K562 (cell line): ENCODE data around the gene POLR1A. TPM values are rescaled to one million over a fixed set of nuclear protein-coding genes. Genes with fewer than 3 reads are reported as not detected.

Source experiments
- ATAC-seq: fragments of 200-7000 bp; cut with Tn5 transposase; 3 replicates; pipeline ENCODE4 v1.9.1; 2020; ENCODE audit warnings: moderate library complexity
- BruUV-seq: library from RNA; stranded (reverse); fragments of 400-500 nt; replicated peaks from 2 replicates; lab custom pipeline; 2021; lab: Mats Ljungman, UMichigan
- CTCF ChIA-PET: fragments of 300-600 bp; formaldehyde crosslinking; extraction: SDS; loops from one replicate; lab custom pipeline; 2021; ENCODE audit warnings: low intra/inter-chr PET ratio; lab: Yijun Ruan, JAX
- POLR2A ChIA-PET: fragments of 300-600, 350-650 bp; sonication (Branson Sonifier 250); formaldehyde crosslinking; extraction: SDS; loops from one replicate; lab custom pipeline; 2021; ENCODE audit warnings: antibody characterized with exemption, inconsistent platforms; lab: Yijun Ruan, JAX
- DNase-seq, 4 experiments: peaks; one replicate each; pipeline versions ENCODE4 v3.0.0 to v3.0.0-alpha.2; 2011 to 2018; ENCODE audit warnings: low spot score in 3 of 4, mixed read lengths in 3 of 4; ENCODE audit errors: extremely low read depth in 1 of 4
- FAIRE-seq: peaks from 2 replicates; lab custom pipeline; 2011; peaks lifted over from hg19 to GRCh38; lab: Jason Lieb, UNC
- H2AFZ ChIP-seq: 2 replicates; pipeline ENCODE4 v1.6.0; 2011; ENCODE audit warnings: low read depth, low read length, control low read depth, inconsistent platforms
- H3K27ac ChIP-seq: fragments of 200-600 bp; 3 replicates; pipeline ENCODE4 v1.8.0; 2011; ENCODE audit warnings: low read depth, mild to moderate bottlenecking, control low read depth, inconsistent platforms, low read length, moderate library complexity, mixed read lengths; ENCODE audit errors: extremely low read depth
- H3K27me3 ChIP-seq, 2 experiments: fragments of 300-600 bp in 1 of 2; 2 replicates in 1 of 2; 3 replicates in 1 of 2; pipeline versions ENCODE4 v1.6.0 to v1.8.0; 2011; ENCODE audit warnings: inconsistent platforms in 2 of 2, low read length in 2 of 2, mild to moderate bottlenecking in 1 of 2, mixed read lengths in 1 of 2, moderate library complexity in 1 of 2; ENCODE audit not compliant: control insufficient read depth in 2 of 2, insufficient read depth in 2 of 2
- H3K36me3 ChIP-seq: fragments of 300-600 bp; 3 replicates; pipeline ENCODE4 v1.8.0; 2011; ENCODE audit warnings: mild to moderate bottlenecking, low read length, inconsistent platforms; ENCODE audit not compliant: control insufficient read depth, insufficient read depth
- H3K4me1 ChIP-seq, 2 experiments: fragments of 200-600 bp in 1 of 2; replicated peaks in 1 of 2; 2 replicates in 1 of 2; 3 replicates in 1 of 2; pipeline versions ENCODE4 v1.5.1 to v1.8.0; 2011; ENCODE audit warnings: inconsistent platforms in 2 of 2, low read length in 2 of 2, mild to moderate bottlenecking in 1 of 2, mixed read lengths in 1 of 2, moderate library complexity in 1 of 2; ENCODE audit not compliant: control insufficient read depth in 2 of 2, insufficient read depth in 2 of 2
- H3K4me2 ChIP-seq: 2 replicates; pipeline ENCODE4 v1.6.1; 2011; ENCODE audit warnings: low read length, control low read depth, inconsistent platforms, mixed read lengths; ENCODE audit not compliant: insufficient read depth
- H3K4me3 ChIP-seq: fragments of 200-600 bp; sonication (generic), shearing (Covaris generic); 2 replicates; pipeline ENCODE4 v1.5.1; 2016; ENCODE audit warnings: control low read depth, inconsistent platforms
- H3K79me2 ChIP-seq: fragments of 200-600 bp; 3 replicates; pipeline ENCODE4 v1.8.0; 2011; ENCODE audit warnings: low read length, inconsistent platforms; ENCODE audit not compliant: control insufficient read depth, insufficient read depth
- H3K9ac ChIP-seq, 2 experiments: 2 replicates each; pipeline versions ENCODE4 v1.6.0 to v1.6.1; 2011; ENCODE audit warnings: low read depth in 2 of 2, low read length in 2 of 2, control low read depth in 1 of 2, inconsistent platforms in 1 of 2, mild to moderate bottlenecking in 1 of 2, mixed read lengths in 1 of 2; ENCODE audit not compliant: insufficient read depth in 1 of 2
- H3K9me1 ChIP-seq: one replicate; pipeline ENCODE4 v1.6.0; 2011; ENCODE audit warnings: inconsistent platforms, mild to moderate bottlenecking, low read length, moderate library complexity; ENCODE audit not compliant: control insufficient read depth, insufficient read depth
- H3K9me3 ChIP-seq: replicated peaks from 2 replicates; pipeline ENCODE4 v1.5.1; 2011; ENCODE audit warnings: low read depth, low read length, inconsistent platforms; ENCODE audit not compliant: control insufficient read depth, insufficient read depth
- H4K20me1 ChIP-seq: replicated peaks from 2 replicates; pipeline ENCODE4 v1.6.1; 2011; ENCODE audit warnings: low read length, inconsistent platforms, mixed read lengths; ENCODE audit not compliant: control insufficient read depth, insufficient read depth
- BCOR ChIP-seq: fragments of 450-650 bp; IDR thresholded peaks from 2 replicates; pipeline ENCODE4 v1.6.1; 2016
- CTBP1 ChIP-seq: fragments of 450-650 bp; IDR thresholded peaks from 2 replicates; pipeline ENCODE4 v1.6.1; 2016; ENCODE audit warnings: borderline replicate concordance
- DNMT1 ChIP-seq: fragments of 450-650 bp; IDR thresholded peaks from 2 replicates; pipeline ENCODE4 v1.6.1; 2016; ENCODE audit warnings: antibody characterized with exemption, mild to moderate bottlenecking
- ETV5 ChIP-seq: sonication (generic); formaldehyde crosslinking; IDR thresholded peaks from 2 replicates; pipeline ENCODE4 v1.4.0; 2020; ENCODE audit warnings: low read depth, mild to moderate bottlenecking, missing genetic modification reagents
- HDAC3 ChIP-seq: fragments of 450-650 bp; IDR thresholded peaks from 2 replicates; pipeline ENCODE4 v1.6.1; 2018; ENCODE audit warnings: borderline replicate concordance, mild to moderate bottlenecking, moderate library complexity; ENCODE audit not compliant: partially characterized antibody
- HMGN3 ChIP-seq: IDR thresholded peaks from 2 replicates; pipeline ENCODE4 v1.6.1; 2011; ENCODE audit warnings: borderline replicate concordance, low read depth, mild to moderate bottlenecking, mixed read lengths, low read length; ENCODE audit not compliant: insufficient read length; ENCODE audit errors: extremely low read depth
- MTA3 ChIP-seq: fragments of 450-650 bp; formaldehyde crosslinking; IDR thresholded peaks from 2 replicates; pipeline ENCODE4 v1.6.1; 2017; ENCODE audit warnings: mild to moderate bottlenecking, borderline replicate concordance
- NR2C2 ChIP-seq, 2 experiments: fragments of 200-800 bp in 1 of 2; sonication (Bioruptor generic) in 1 of 2; sonication (generic) in 1 of 2; formaldehyde crosslinking in 1 of 2; IDR thresholded peaks; 2 replicates each; pipeline versions ENCODE4 v1.6.1 to v1.8.0; 2016 to 2022; ENCODE audit warnings: mild to moderate bottlenecking in 1 of 2, missing compliant biosample characterization in 1 of 2, missing genetic modification characterization in 1 of 2, missing genetic modification reagents in 1 of 2
- PHF8 ChIP-seq: fragments of 200-600 bp; sonication (generic); IDR thresholded peaks from 2 replicates; pipeline ENCODE4 v1.6.1; 2012; ENCODE audit warnings: mixed run types, mild to moderate bottlenecking, inconsistent platforms, low read length, moderate library complexity, borderline replicate concordance
- POLR2G ChIP-seq: fragments of 200-400 bp; formaldehyde crosslinking; IDR thresholded peaks from 2 replicates; pipeline ENCODE4 v1.6.1; 2017; ENCODE audit warnings: low read depth, mild to moderate bottlenecking, antibody characterized with exemption, low read length, moderate library complexity
- RBFOX2 ChIP-seq: fragments of 200-400 bp; formaldehyde crosslinking; IDR thresholded peaks from 2 replicates; pipeline ENCODE4 v1.6.1; 2017; ENCODE audit warnings: low read depth, mild to moderate bottlenecking, low read length, moderate library complexity
- SMAD1 ChIP-seq: fragments of 150-350 bp; IDR thresholded peaks from 2 replicates; pipeline ENCODE4 v1.6.1; 2014; ENCODE audit warnings: low read length, low read depth; ENCODE audit not compliant: partially characterized antibody
- TEAD4 ChIP-seq, 2 experiments: sonication (generic) in 1 of 2; formaldehyde crosslinking in 1 of 2; IDR thresholded peaks; 2 replicates each; pipeline versions ENCODE4 v1.6.1 to v1.8.0; 2012 to 2022; ENCODE audit warnings: borderline replicate concordance in 1 of 2, inconsistent platforms in 1 of 2, low read length in 1 of 2, mild to moderate bottlenecking in 1 of 2, missing genetic modification reagents in 1 of 2
- TOE1 ChIP-seq, 2 experiments: fragments of 450-650 bp in 1 of 2; sonication (generic) in 1 of 2; formaldehyde crosslinking in 1 of 2; IDR thresholded peaks; 2 replicates each; pipeline versions ENCODE4 v1.7.1 to v1.8.0; 2016 to 2022; ENCODE audit warnings: borderline replicate concordance in 2 of 2, mild to moderate bottlenecking in 2 of 2, antibody characterized with exemption in 1 of 2, inconsistent platforms in 1 of 2, low read depth in 1 of 2, missing genetic modification reagents in 1 of 2, moderate library complexity in 1 of 2
- ZFP1 ChIP-seq: fragments of 450-650 bp; formaldehyde crosslinking; IDR thresholded peaks from 2 replicates; pipeline ENCODE4 v1.4.0; 2020; ENCODE audit warnings: mild to moderate bottlenecking, mixed read lengths
- ZNF224 ChIP-seq: sonication (generic); formaldehyde crosslinking; IDR thresholded peaks from 2 replicates; pipeline ENCODE4 v1.8.0; 2022; ENCODE audit warnings: mild to moderate bottlenecking, missing genetic modification reagents
- WGBS: fragments of 100-300 bp; shearing (Covaris generic); methylation state at CpG from one replicate; pipeline ENCODE4 v1.1.6; 2016; ENCODE audit warnings: low coverage, mixed read lengths; ENCODE audit not compliant: insufficient coverage; ENCODE audit errors: missing lambda C conversion rate; 5-methylcytosine and 5-hydroxymethylcytosine counted together
- in situ Hi-C: fragments of 300-500 bp; cut with MboI; formaldehyde crosslinking; loops from 4 replicates; pipeline ENCODE4 v1.15.0; 2018; ENCODE audit warnings: inconsistent platforms, mixed read lengths
- intact Hi-C: fragments of 100-400 bp; cut with micrococcal nuclease; formaldehyde crosslinking; loops from 2 replicates; pipeline ENCODE4 v1.14.2; 2022
- polyA plus RNA-seq, 8 experiments: library from polyadenylated mRNA; depleted of rRNA in 4 of 8; stranded (reverse) in 5 of 8; unstranded in 3 of 8; fragments of >200 nt; fragmentation: Nextera tagmentation in 2 of 8; fragmentation: Illumina TruSeq in 1 of 8; extraction: Ambion mirVana in 2 of 8; extraction: Trizol in 1 of 8; gene quantifications; 2 replicates each; pipeline versions ENCODE4 v1.2.1 to v1.2.3, GENCODE V29; 2011 to 2014; ENCODE audit warnings: inconsistent platforms in 1 of 8, missing spikeins in 1 of 8
- total RNA-seq, 7 experiments: library from RNA; depleted of rRNA in 6 of 7; stranded (reverse); fragments of >200 nt in 6 of 7; fragmentation: Illumina TruSeq in 2 of 7; extraction: Trizol in 2 of 7; gene quantifications; 2 replicates each; pipeline versions ENCODE4 v1.2.1 to v1.2.3, GENCODE V29; 2011 to 2021; ENCODE audit warnings: low replicate concordance in 1 of 7
- TF ChIP-seq, protein P1 (sequence below): fragments of 450-650 bp; formaldehyde crosslinking; IDR thresholded peaks from 2 replicates; pipeline ENCODE4 v1.4.0; 2020; ENCODE audit warnings: mild to moderate bottlenecking, moderate library complexity

The POLR1A gene
- total and polyA plus RNA-seq, 9 of the 15 experiments (the other 6 are each of a cell fraction or from before 2014, with no cell fraction given): 3.0 to 72.1 (median 21.8) TPM

DNA sequence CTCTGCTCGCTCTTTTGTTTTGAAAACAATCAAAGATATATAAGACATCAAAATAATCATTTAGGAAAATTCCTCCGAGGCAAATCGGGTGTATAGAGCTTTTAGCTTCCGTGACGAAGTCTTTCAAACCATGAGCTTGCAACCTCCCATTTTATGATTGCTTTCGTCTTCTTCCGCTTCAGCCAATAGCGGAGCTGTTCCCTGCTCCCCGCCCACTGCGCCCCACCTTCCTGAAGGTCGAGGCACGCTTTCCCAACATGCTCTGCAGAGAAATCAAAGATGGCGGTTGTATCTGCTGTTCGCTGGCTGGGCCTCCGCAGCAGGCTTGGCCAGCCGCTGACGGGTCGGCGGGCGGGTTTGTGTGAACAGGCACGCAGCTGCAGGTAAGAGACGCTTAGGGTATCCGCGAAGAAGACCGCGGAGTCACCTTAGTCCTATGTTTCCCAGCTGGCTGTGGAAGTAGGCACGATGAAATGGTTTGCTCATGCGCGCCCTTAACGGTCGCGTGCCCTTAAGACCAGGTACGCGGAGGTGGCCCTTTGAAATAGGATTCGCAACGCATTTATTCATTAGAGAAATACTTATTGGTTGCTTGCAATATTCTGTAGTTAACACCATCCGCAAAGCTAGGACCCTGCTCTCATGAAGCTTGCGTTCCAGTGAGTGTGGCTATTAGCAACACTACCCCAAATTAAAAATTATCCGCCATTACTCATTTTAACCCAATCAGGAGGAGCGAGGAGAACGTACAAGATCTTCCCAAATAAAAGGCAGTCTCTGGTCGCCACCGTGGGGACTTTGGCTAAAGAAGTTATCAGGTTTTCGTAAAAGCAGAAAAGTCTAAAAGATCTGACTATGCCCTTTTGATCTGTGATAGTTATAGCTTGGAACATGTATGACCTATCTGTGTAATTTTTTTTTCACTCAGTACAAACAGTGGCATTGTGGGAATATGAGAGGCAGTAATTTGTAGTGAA, 571 bp upstream of the POLR1A start, which contains the start of gene PTCD3:
TSS of gene PTCD3 (plus strand) at position 267 of the 977 bp plus-strand sequence. CDS start at position 280, 13 bp downstream.
- Histone ChIP-seq H3K9ac (peak within 1 kb of the TSS; percentile 92 to 98), H2AFZ (peak within 1 kb of the TSS; percentile 98), H3K79me2 (peaks cover 98% of the 10 kb centered on the region), H3K27me3 (no peaks in the 10 kb centered on the region), H3K4me1 (peaks cover 0 to 17% of the 10 kb centered on the region in 2 experiments; a peak in 2 of 5 replicates), H3K4me3 (peak within 1 kb of the TSS; percentile 72), H3K9me1 (no peaks in the 10 kb centered on the region), H3K4me2 (peak within 1 kb of the TSS; percentile 93), H3K9me3 (no peaks in the 10 kb centered on the region), H3K27ac (peak within 1 kb of the TSS; percentile 82), H3K36me3 (peaks cover 72% of the 10 kb centered on the region), H4K20me1 (peaks cover 7% of the 10 kb centered on the region; the same call in 1 of the 2 replicates)
- under 1% methylated on average over 44 of the region's 44 CpGs for WGBS
- POLR2A ChIA-PET: interaction anchor here (0.6 to 2.1 kb wide), 19 partner anchors 9 to 760 kb away, joined by 3 to 19 read pairs (median 3); partner anchors contain the start of gene IMMT
- in situ Hi-C loops: no loop called here
- peak; percentile 96 for FAIRE-seq
- CTCF ChIA-PET: no interaction called here
- peak; percentile 95 for ATAC-seq
- intact Hi-C loops: loop anchor here (10.0 kb wide), 1 partner anchor 691 kb away; the partner anchor contains the start of genes CAPG and SH2D6
- DNase-seq: peak; percentile 85 to 97 (median 88)
- no TSS peak for BruUV-seq
- TF ChIP-seq RBFOX2: peak; percentile 98
- peak; percentile 98 for TF ChIP-seq POLR2G
- TF ChIP-seq NR2C2 (CRISPR knock-in tag; IDR thresholded peaks at IDR 0.05): peak; percentile 57; the same call in 1 of the 2 replicates
- TF ChIP-seq NR2C2 (tag; IDR thresholded peaks at IDR 0.05): peak; percentile 96
- TF ChIP-seq, protein P1, sequence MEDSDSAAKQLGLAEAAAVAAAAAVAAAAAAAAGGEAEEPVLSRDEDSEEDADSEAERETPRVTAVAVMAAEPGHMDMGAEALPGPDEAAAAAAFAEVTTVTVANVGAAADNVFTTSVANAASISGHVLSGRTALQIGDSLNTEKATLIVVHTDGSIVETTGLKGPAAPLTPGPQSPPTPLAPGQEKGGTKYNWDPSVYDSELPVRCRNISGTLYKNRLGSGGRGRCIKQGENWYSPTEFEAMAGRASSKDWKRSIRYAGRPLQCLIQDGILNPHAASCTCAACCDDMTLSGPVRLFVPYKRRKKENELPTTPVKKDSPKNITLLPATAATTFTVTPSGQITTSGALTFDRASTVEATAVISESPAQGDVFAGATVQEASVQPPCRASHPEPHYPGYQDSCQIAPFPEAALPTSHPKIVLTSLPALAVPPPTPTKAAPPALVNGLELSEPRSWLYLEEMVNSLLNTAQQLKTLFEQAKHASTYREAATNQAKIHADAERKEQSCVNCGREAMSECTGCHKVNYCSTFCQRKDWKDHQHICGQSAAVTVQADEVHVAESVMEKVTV (CRISPR knock-in tag): 0 out of 2 replicates have a peak, but pooled peaks have one; percentile 5
- peak; percentile 97 for TF ChIP-seq TOE1 (IDR thresholded peaks at IDR 0.05; ENCODE audit: borderline replicate concordance)
- TF ChIP-seq TOE1 (CRISPR knock-in tag; IDR thresholded peaks at IDR 0.05; ENCODE audit: borderline replicate concordance, low read depth): no peak
- TF ChIP-seq ZFP1 (CRISPR knock-in tag): no peak
- peak; percentile 18 for TF ChIP-seq TEAD4 (IDR thresholded peaks at IDR 0.05; ENCODE audit: low read length)
- no peak for TF ChIP-seq TEAD4 (CRISPR knock-in tag; IDR thresholded peaks at IDR 0.05; ENCODE audit: borderline replicate concordance)
- TF ChIP-seq HDAC3: peak; percentile 57
- TF ChIP-seq MTA3: peak; percentile 75
- no peak for TF ChIP-seq DNMT1
- TF ChIP-seq CTBP1: peak; percentile 17; the same call in 1 of the 2 replicates
- TF ChIP-seq SMAD1: peak; percentile 55
- peak; percentile 36 for TF ChIP-seq HMGN3
- no peak for TF ChIP-seq BCOR
- TF ChIP-seq PHF8: peak; percentile 94
- TF ChIP-seq ETV5 (CRISPR knock-in tag): 0 out of 2 replicates have a peak, but pooled peaks have one; percentile 33
- TF ChIP-seq ZNF224 (CRISPR knock-in tag): no peak
